Heart left ventricle (tissue), 16 donors: Measurements from ENCODE around the gene DDX54. TPM values are rescaled to one million over a fixed set of nuclear protein-coding genes. Genes with fewer than 3 reads are reported as not detected.

ENCODE experiments used
- ATAC-seq, 4 donors: fragments of 200-7000 bp; cut with Tn5 transposase; one replicate each; pipeline ENCODE4 v1.9.1; 2020 to 2022; ENCODE audit warnings: moderate library complexity in 4 of 4, mild to moderate bottlenecking in 3 of 4, moderate number of reproducible peaks in 1 of 4
- DNase-seq, 5 donors: peaks; one replicate each; pipeline ENCODE4 v3.0.0-alpha.2; 2020
- H3K27ac ChIP-seq, 12 donors: fragments of 200-600 bp; sonication (generic) in 4 of 12; one replicate each; pipeline versions ENCODE4 v1.5.0 to v1.8.0; 2016 to 2022; ENCODE audit warnings: mild to moderate bottlenecking in 2 of 12
- H3K27me3 ChIP-seq, 9 donors: fragments of 200-600 bp; sonication (generic) in 2 of 9; one replicate each; pipeline versions ENCODE4 v1.5.1 to v1.8.0; 2016 to 2022; ENCODE audit warnings: mild to moderate bottlenecking in 3 of 9
- H3K36me3 ChIP-seq, 9 donors: fragments of 200-600 bp; sonication (generic) in 2 of 9; one replicate each; pipeline versions ENCODE4 v1.5.0 to v1.8.0; 2018 to 2022; ENCODE audit warnings: mild to moderate bottlenecking in 2 of 9
- H3K4me1 ChIP-seq, 12 donors: fragments of 200-600 bp; sonication (generic) in 4 of 12; one replicate each; pipeline versions ENCODE4 v1.5.0 to v1.8.0; 2016 to 2022; ENCODE audit warnings: mild to moderate bottlenecking in 3 of 12
- H3K4me3 ChIP-seq, 12 donors: fragments of 200-600 bp; sonication (generic) in 4 of 12; one replicate each; pipeline versions ENCODE4 v1.5.0 to v1.8.0; 2017 to 2022; ENCODE audit warnings: mild to moderate bottlenecking in 9 of 12, moderate library complexity in 4 of 12
- H3K9me3 ChIP-seq, 12 donors: fragments of 200-600 bp; sonication (generic) in 4 of 12; one replicate each; pipeline versions ENCODE4 v1.5.0 to v1.8.0; 2016 to 2022; ENCODE audit warnings: mild to moderate bottlenecking in 1 of 12
- POLR2A ChIP-seq, 2 donors: fragments of 450-650 bp; IDR thresholded peaks; one replicate each; pipeline ENCODE4 v1.6.1; 2017; ENCODE audit warnings: antibody characterized with exemption in 2 of 2, mild to moderate bottlenecking in 2 of 2, moderate library complexity in 2 of 2
- WGBS, 4 donors: extraction: QIAGEN DNeasy Blood & Tissue Kit in 2 of 4; methylation state at CpG; one replicate each; pipeline versions ENCODE4 v1.1.5 to v1.1.7; 2013 to 2018; 5-methylcytosine and 5-hydroxymethylcytosine counted together
- intact Hi-C, 10 donors: fragments of 100-400 bp; cut with DNase I; formaldehyde crosslinking; loops; one replicate each; pipeline versions ENCODE4 v1.11.1 to v1.14.2; 2022
- polyA plus RNA-seq, 2 donors: library from polyadenylated mRNA; stranded (reverse); fragments of 200-250 nt; gene quantifications; one replicate each; pipeline ENCODE4 v1.2.3, GENCODE V29; 2013
- total RNA-seq, 9 donors: library from RNA; depleted of rRNA in 2 of 9; stranded (reverse); fragments of >200 nt in 2 of 9; fragmentation: NEBNext Ultra II Directional in 3 of 9; extraction: Animal tissue kit (Norgen Biotek cat#: 25700) in 3 of 9; gene quantifications; one replicate each; pipeline versions ENCODE4 v1.1.0 to v1.2.4, GENCODE V29; 2016 to 2023
- TF ChIP-seq, protein P1 (sequence below), 12 donors: fragments of 200-600 bp; sonication (generic) in 4 of 12; IDR thresholded peaks; one replicate each; pipeline versions ENCODE4 v1.5.0 to v1.8.0; 2018 to 2022; ENCODE audit warnings: antibody characterized with exemption in 12 of 12, mild to moderate bottlenecking in 5 of 12
- donor health status: ischemic (EF 13 %, LVEDD 7.1; RV severe dilation, severe dysfunction).
- donor health status: healthy with polysubstance abuse.
- donor health status: DM: no; HTN: yes; CAD: no.
- donor health status: DM: no; HTN: no; CAD: no.
- donor health status: ischemic (EF 25% LVEDD 6.9; RV normal size, moderate dysfunction).
- donor health status: ischemic (EF 25% LVEDD 5.7; RV mildly dilated, moderate dysfunction).
- donor health status: healthy.
- donor health status: DM: yes; HTN: yes; CAD: no.
- donor health status: ischemic (EF 35%, LVEDD 5.7; RV mildly dilated, moderate dysfunction).
- donor health status: nonischemic (EF 11% LVEDD 7.7; RV severe dilation, severe dysfunction).
- donor health status: DM: yes; HTN: yes; CAD: no.
- donor health status: PGD.
- donor health status: ischemic (EF 29% LVEDD 5.4; RV normal size, mild dysfunction).
- donor health status: nonischemic (EF 23%, LVEDD 6.1; RV moderate dilation, normal function).

The DDX54 gene
- total and polyA plus RNA-seq, 11 donors, result 23.4 to 60.2 (median 38.2) TPM

DNA sequence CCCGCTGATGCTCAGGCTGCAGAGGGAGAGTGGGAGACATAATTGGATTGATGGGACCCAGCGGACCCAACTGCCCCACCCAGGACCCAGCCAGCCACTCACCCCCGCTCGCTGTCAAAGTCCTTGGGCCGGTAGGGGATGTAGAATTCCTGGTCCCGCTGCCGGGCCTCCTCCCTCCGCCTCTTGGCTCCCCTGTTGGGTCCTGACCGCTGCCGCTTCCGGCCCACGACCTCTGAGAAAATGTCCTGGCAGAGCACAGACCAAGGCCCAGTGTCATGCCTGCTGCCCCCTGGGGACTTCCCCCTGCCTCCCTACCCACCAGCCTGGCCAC is 22.3 kb downstream of the DDX54 start:
- Histone ChIP-seq H3K4me1 (peaks cover 0 to 6% (median 0%) of the 10 kb centered on the region in 12 donors), H3K27me3 (no peaks in the 10 kb centered on the region), H3K9me3 (no peaks in the 10 kb centered on the region), H3K4me3 (no peak overlapping the region), H3K36me3 (peaks cover 0 to 98% (median 95%) of the 10 kb centered on the region in 9 donors), H3K27ac (no peak overlapping the region)
- DNase-seq, result peak in 1 of 5 donors; percentile 48
- intact Hi-C loops, result no loop called here
- TF ChIP-seq, protein P1, sequence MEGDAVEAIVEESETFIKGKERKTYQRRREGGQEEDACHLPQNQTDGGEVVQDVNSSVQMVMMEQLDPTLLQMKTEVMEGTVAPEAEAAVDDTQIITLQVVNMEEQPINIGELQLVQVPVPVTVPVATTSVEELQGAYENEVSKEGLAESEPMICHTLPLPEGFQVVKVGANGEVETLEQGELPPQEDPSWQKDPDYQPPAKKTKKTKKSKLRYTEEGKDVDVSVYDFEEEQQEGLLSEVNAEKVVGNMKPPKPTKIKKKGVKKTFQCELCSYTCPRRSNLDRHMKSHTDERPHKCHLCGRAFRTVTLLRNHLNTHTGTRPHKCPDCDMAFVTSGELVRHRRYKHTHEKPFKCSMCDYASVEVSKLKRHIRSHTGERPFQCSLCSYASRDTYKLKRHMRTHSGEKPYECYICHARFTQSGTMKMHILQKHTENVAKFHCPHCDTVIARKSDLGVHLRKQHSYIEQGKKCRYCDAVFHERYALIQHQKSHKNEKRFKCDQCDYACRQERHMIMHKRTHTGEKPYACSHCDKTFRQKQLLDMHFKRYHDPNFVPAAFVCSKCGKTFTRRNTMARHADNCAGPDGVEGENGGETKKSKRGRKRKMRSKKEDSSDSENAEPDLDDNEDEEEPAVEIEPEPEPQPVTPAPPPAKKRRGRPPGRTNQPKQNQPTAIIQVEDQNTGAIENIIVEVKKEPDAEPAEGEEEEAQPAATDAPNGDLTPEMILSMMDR (IDR thresholded peaks at IDR 0.05), result no peak
- TF ChIP-seq POLR2A (IDR thresholded peaks at IDR 0.05), result no peak
- no peak for ATAC-seq
- 92 to 98% (median 95%) methylated on average over 9 to 12 of the region's 12 CpGs for WGBS, 4 donors

DNA sequence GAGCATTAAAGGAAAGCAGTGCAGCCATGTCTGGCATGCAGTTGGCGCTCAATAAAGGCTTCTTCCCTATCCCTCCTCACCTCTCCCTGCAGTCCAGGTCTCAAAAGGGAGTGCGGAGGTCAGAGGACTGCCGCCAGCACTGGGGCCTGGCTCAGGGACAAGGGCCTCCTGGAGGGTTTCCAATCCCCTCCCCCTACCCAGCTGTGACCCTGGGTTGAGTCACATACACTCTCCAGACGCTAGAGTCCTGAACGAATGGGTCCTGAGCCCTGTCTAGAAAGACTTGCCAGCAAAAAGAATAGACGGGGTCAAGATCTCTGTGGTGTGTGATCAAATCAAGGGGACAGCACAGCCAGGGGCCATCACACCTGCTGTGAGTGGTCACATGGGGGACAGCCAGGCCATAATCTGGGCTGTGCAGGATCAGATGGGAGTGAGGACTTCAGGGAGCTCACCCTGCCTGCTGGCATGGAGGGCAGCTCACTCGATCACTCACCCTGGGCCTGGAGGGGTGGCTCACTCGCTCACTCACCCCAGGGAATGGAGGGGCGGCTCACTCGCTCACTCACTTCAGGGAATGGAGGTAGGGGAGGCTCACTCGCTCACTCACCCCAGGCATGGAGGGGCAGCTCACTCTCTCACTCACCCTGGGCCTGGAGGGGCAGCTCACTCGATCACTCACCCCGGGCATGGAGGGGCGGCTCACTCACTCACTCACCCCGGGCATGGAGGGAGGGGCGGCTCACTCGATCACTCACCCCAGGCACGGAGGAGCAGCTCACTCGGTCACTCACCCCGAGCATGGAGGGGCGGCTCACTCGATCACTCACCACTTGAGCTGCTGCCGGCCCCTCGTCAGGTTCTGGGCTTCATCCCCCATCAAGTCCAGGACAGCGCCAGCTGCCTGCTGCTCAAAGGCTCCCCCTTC is 22.9 kb downstream of the DDX54 start:
- Histone ChIP-seq H3K27ac (no peak overlapping the region), H3K36me3 (peaks cover 0 to 98% (median 93%) of the 10 kb centered on the region in 9 donors), H3K4me1 (peaks cover 0 to 6% (median 0%) of the 10 kb centered on the region in 12 donors), H3K9me3 (no peaks in the 10 kb centered on the region), H3K27me3 (no peaks in the 10 kb centered on the region), H3K4me3 (no peak overlapping the region)
- no peak for TF ChIP-seq POLR2A (IDR thresholded peaks at IDR 0.05)
- TF ChIP-seq, protein P1 (IDR thresholded peaks at IDR 0.05), result no peak
- ATAC-seq (peak in 3 of 4 donors; percentile 37 to 76 (median 43)), DNase-seq (peak in 1 of 5 donors; percentile 69)
- WGBS, 4 donors, result 65 to 84% (median 82%) methylated on average over 10 to 25 of the region's 25 CpGs
- intact Hi-C loops, result no loop called here

DNA sequence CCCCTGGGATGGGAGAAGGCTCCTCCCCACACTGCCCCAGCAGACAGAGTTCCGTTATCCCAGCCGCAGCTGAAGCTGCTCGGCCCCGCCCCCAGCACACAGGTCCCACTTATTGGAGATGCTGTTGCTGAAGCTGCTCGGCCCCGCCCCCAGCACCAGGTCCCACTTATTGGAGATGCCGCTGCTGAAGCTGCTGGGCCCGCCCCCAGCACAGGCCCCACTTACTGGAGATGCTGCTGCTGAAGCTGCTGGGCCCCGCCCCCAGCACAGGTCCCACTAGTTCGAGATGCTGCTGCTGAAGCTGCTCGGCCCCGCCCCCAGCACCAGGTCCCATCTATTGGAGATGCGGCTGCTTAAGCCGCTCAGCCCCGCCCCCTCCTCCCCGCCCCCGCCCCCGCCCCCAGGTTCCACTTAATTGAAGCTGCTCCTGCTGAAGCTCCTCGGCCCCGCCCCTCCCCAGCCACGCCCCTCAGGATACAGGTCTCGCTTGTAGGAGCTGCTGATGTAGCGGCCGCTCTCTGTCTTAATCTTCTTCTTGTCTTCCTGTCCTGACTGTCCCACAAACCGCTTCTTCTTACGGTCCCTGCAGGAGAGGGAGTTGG is 23.8 kb downstream of the DDX54 start:
- peaks cover 0 to 3% (median 0%) of the 10 kb centered on the region in 9 donors for H3K27me3 ChIP-seq

More for the DNA sequence above, 23.8 kb downstream of the DDX54 start:
- ATAC-seq (no peak), DNase-seq (peak in 1 of 5 donors; percentile 54)
- Histone ChIP-seq H3K27ac (no peak overlapping the region), H3K4me3 (no peak overlapping the region), H3K9me3 (no peaks in the 10 kb centered on the region), H3K4me1 (peaks cover 0 to 6% (median 0%) of the 10 kb centered on the region in 12 donors), H3K36me3 (peaks cover 0 to 91% (median 85%) of the 10 kb centered on the region in 9 donors)
- 76 to 86% (median 80%) methylated on average over 16 to 26 of the region's 26 CpGs for WGBS, 4 donors
- TF ChIP-seq POLR2A (IDR thresholded peaks at IDR 0.05), result no peak
- TF ChIP-seq, protein P1 (IDR thresholded peaks at IDR 0.05), result no peak
- intact Hi-C loops, result no loop called here
